A673 (cell line): ENCODE results near the gene IMPDH2.

Source experiments
- EZH2 ChIP-seq: fragments of 200-600 bp; sonication (generic); IDR thresholded peaks from 2 replicates; pipeline ENCODE4 v1.6.1; 2017; ENCODE audit warnings: borderline replicate concordance, low read depth, mild to moderate bottlenecking, mixed read lengths, antibody characterized with exemption, low read length; ENCODE audit not compliant: poor library complexity, severe bottlenecking
- TF ChIP-seq, protein P1 (sequence below): fragments of 300-800, 200-600 bp; sonication (generic); conservative IDR thresholded peaks from 2 replicates; pipeline ENCODE4 v1.5.1; 2017; ENCODE audit warnings: low read depth, mild to moderate bottlenecking, antibody characterized with exemption, low read length, moderate library complexity, mixed read lengths

- TF ChIP-seq, protein P1, sequence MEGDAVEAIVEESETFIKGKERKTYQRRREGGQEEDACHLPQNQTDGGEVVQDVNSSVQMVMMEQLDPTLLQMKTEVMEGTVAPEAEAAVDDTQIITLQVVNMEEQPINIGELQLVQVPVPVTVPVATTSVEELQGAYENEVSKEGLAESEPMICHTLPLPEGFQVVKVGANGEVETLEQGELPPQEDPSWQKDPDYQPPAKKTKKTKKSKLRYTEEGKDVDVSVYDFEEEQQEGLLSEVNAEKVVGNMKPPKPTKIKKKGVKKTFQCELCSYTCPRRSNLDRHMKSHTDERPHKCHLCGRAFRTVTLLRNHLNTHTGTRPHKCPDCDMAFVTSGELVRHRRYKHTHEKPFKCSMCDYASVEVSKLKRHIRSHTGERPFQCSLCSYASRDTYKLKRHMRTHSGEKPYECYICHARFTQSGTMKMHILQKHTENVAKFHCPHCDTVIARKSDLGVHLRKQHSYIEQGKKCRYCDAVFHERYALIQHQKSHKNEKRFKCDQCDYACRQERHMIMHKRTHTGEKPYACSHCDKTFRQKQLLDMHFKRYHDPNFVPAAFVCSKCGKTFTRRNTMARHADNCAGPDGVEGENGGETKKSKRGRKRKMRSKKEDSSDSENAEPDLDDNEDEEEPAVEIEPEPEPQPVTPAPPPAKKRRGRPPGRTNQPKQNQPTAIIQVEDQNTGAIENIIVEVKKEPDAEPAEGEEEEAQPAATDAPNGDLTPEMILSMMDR: no peak
- TF ChIP-seq EZH2: no peak
Measured at GRCh38 chr3:49035281-49035680, 6.1 kb upstream of the IMPDH2 start.
